ENCODE data around the gene MAMDC2. TPM values are rescaled to one million over a fixed set of nuclear protein-coding genes. Genes with fewer than 3 reads are reported as not detected.

MAMDC2 gene
- total RNA-seq, 1 donor from 2014 or later: 16.0 TPM

DNA sequence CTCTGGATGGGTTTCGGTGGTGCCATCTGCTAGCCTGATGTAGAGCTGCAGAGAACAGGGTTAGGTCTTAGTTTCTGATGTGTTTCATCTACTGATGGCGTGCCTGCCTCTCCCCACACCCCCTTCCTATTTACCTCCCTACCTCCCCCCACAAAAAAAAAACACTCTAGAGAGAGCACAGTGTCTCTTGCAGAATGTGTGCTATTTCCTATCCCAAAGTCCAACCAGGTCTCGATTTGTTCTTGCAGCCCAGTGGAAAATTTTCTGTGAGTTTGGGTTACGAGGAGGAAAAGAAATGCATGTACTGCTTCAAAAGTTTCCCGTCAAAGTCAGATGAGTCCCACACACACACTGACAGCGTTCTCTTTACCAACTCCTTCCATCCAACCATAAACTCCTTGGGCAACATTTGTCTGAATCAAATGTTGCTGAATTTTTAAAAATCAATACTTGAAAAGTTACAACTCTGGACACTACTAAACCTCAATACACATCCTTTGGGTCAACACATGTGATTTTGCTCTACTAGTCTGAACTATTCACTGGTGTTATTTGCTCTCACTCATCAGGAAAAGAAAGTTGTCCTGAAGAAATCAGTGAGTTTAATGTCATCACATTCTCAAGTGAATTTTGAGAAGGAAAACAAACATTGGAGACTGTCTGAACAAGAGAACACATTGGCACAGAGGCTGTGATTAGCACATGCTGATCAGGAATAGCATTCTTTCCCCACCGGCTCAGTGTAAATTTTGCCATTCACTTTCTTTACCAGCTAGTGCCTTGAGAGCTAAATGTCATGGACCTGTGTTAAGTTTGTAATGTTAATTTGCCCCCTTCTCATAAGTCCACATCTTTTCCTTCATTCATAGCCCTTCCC is 84.1 kb downstream of the MAMDC2 start:
- DNase-seq (ENCODE audit: extremely low read depth, low read depth, low spot score): no peak

DNA sequence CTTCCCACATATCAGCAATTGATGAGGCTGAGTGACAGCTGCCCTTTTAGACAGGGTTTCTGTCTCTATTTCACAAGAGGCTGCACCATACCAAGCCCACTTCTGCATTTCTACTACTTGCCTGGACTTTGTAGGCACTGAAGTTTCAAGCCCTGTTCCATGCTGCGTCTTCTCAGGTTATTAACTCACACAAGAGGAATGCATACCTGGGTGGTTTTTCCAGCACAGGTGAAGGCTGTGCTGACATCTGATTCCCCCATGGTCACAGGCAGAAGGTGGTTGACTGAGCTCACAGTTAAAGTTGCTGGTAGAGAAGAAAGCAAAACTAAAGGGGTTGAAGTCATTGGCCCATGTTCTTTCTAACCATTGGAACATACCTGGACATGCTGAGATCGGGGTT is 86.6 kb downstream of the MAMDC2 start:
- DNase-seq (ENCODE audit: extremely low read depth, low read depth, low spot score): no peak

DNA sequence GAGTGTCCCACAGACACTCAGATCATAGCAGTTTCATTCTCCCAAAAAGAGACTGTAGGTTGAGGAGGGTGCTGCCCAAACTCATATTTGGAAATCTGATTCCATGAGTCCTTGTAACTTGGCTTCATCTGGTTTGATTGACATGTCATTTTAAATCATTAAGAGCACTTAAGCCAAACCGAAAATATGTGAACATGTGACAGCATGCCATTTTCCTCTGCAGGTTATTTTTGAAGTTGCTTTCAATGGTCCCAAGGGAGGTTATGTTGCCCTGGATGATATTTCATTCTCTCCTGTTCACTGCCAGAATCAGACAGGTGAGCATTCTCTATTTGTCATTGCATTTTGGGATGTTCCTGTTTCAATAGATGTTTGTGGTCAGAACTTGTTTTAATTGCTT is 87.6 kb downstream of the MAMDC2 start:
- DNase-seq (ENCODE audit: extremely low read depth, low read depth, low spot score): no peak

DNA sequence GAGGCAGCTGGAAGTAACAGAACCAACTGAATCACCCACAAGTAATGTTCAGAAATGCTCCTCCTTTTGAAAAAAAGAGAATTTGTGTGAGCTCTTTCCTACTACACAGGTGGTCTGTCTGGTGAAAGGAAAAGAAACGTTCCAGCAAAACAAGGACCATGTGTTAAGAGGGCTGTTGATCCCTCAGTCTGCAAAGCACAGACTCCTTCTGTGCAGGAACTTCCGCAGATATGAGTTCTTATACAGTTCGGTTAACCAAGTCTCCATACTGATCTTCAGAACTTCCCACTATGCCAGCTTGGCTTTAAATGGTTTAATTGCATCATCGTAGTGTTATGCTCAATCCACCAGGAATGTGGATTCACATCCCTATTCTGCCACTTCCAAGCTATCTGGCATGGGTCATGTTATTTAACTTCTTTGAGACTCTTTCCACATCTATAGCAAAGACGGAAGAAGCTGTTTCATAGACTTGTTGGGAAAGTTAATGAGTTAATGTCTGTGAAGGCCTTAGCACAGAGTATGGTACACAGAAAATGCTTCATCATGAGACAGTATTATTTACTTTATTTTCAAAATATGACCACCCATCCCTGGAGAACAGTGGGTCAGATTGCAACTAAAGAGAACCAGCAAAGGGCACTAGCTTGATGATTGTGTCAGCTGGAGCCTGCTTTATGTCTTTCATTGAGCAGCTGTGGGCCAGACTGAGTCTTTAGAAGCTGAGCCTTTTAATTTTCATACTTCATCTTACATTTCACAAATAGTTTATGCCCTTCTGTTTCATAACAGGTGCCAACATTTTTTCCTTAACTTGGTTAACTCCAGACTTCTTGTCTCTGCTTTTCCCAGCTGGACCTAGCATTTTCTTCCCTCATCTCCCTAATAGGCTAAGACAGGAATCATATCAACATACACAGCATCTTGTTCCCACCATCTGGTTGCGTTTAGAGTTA is 89.9 kb downstream of the MAMDC2 start:
- DNase-seq (ENCODE audit: extremely low read depth, low read depth, low spot score): no peak

DNA sequence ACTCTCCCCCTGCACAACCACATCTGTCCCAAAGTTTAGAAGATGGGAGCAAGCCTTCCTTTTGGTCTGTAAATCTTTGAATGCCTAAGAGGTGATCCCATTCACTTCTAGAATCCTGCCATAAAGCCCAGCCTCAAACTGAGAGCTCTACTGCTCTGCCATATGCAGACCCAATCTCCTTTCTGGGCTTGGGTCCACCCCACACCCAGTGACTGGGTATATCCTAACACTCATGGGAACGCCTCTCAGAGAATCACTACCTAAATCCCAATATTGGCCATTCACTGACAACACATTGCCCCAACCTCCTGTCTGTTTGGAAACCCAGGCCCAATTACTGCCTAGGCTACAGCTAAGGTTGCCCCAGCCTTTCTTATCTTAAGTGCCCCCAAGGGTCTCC is 90.7 kb downstream of the MAMDC2 start:
- no peak for DNase-seq (ENCODE audit: extremely low read depth, low read depth, low spot score)

DNA sequence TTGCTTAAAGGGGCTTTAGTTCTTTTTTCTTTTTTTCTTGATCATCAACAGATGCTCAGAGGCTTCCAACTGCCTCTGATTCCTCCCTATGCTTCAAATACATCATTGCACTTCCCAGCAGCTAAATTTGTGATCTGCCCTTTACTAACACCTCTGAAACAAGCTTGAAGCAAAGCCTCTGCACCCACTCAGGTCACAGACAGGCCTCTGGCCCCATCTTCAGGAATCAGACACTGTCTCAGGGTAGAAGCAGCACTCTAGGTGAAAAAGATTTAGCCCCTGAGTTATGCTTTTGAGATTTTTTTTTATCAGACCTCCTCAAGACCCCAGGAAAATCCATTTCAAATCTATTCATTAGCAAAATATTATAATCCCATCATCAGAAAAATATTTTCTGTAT is 91.5 kb downstream of the MAMDC2 start:
- DNase-seq (ENCODE audit: extremely low read depth, low read depth, low spot score): no peak

DNA sequence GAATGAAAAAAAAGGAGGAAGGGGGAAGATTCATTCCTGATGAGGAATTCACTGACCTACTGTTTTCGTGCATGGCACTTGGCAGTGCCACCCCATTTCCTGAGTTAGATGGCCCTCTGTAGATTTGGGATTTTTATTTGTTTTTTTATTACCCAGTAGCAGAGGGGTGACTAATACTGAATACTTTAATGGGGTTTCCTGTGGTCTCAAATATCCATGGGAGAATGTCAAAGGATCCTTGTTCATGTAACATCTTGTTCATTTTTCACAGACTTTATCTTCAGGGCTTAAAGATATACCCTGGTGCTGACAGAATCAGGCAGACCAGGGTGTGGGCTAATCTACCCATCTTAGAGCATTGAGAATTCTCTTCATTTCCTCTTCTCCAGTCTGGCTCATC is 93.0 kb downstream of the MAMDC2 start:
- DNase-seq (ENCODE audit: extremely low read depth, low read depth, low spot score): no peak

DNA sequence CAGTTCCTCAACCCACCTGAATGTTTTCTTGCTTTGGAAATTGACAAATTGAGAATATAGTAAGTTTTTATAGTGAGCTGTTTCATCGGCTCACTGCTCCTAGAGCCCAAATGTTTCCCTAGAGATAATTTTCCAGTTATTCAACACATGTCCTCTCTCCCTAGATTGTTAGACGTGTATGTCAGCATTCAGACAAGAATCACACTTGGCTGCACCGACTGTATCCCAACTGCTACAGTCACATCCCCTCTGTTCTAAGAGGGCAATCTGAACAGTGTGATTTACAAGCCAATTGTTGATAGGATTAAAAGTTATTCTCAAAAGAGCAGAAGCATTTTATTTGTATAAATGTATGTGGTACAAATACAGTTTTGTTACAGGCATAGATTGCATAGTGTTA is 93.9 kb downstream of the MAMDC2 start:
- DNase-seq (ENCODE audit: extremely low read depth, low read depth, low spot score): no peak

DNA sequence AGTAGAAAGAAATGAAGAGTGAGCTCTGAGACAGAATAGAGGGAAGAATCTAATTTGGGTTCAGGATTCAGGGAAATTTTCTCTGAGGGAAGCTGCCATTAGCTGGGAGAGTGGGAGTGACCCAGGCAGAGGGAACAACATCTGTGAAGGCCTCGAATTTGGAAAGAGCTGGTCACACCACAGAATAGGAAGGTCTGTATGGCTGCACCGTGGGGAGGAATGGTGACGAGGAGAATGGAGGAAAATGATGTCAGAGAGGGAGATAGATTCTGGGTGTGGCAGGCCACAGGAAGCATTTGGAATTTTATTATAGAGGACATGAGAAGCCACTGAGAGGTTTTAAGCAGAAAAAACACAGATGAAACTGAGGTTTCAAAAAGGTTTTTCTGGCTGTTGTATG is 98.5 kb downstream of the MAMDC2 start:
- DNase-seq (ENCODE audit: extremely low read depth, low read depth, low spot score): no peak

DNA sequence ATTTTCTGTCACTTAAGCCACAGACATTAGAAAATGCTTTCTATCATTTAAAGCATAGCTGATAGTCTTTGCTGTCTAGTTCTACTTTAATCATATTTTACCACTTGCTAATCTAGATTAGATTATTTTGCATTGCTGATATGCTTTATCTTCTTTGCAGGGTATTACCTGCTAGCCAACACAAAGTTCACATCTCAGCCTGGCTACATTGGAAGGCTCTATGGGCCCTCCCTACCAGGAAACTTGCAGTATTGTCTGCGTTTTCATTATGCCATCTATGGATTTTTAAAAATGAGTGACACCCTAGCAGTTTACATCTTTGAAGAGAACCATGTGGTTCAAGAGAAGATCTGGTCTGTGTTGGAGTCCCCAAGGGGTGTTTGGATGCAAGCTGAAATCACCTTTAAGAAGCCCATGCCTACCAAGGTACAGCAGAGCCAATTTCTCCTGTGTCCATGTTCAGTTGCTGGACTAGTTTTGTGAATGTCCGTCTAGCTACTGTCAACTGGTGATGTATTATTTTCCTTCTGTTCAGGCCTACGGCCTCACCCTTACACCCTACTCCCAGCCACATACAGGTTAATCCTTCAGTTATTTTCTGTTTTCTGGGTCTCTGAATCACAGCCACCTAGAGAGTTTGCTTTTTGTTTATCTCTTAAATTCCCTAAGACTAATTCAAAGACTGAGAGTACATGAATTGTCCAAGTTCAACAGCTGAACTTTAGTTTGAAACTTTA is 99.9 kb downstream of the MAMDC2 start:
- DNase-seq (ENCODE audit: extremely low read depth, low read depth, low spot score): no peak

DNA sequence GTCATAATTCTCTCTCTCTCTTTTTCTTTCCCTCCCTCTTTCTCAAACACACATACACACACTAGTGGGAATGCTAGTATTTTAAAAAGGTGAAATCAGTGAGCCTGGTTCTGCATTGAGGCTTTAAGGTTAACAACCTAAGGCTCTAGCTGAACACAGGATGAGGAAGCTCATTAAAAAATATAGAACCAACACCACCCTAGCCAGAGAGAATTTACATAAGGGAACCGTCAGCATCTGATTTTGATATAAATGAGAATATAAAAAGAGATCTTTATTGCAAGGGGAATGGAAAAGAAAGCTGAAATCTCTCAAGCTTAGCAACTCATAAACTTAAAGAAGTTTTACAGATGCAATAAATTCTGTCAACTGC is 100.5 kb downstream of the MAMDC2 start:
- DNase-seq (ENCODE audit: extremely low read depth, low read depth, low spot score): no peak

DNA sequence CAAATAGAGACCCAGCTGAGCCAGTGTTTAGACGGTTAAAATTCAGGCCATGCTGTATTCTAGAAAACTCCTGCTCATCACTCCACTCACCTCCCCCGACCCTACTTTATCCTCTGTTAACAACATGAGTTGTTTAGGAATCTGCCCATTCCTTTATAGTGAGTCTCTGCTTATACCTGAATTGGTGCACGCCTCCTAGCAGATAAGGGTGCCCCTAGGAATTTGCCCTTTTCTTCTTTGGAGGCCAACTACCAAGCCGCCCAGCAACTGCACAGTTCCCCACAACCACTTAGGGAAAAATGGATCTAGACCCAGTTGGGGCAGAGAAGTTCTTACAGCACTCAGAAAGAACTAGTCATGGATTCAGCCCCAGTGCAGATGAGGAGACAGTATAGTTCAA is 102.3 kb downstream of the MAMDC2 start:
- no peak for DNase-seq (ENCODE audit: extremely low read depth, low read depth, low spot score)

DNA sequence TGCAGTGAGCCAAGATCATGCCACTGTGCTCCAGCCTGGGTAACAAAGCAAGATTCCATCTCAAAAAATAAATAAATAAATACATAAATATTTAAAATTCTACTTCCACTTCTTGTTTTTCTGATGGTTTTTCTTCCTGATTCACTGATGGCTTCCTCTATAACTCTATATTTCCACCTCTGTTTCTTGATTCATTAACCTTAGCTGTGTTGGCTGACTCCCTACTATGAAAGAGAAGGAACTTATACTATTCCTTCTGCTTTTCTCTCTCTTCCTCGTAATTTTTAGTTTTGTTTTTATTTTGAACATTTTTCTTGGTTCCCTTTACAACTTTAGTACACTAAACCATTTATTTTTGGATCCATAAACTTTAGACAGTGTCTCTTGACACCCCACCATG is 103.5 kb downstream of the MAMDC2 start:
- no peak for DNase-seq (ENCODE audit: extremely low read depth, low read depth, low spot score)

DNA sequence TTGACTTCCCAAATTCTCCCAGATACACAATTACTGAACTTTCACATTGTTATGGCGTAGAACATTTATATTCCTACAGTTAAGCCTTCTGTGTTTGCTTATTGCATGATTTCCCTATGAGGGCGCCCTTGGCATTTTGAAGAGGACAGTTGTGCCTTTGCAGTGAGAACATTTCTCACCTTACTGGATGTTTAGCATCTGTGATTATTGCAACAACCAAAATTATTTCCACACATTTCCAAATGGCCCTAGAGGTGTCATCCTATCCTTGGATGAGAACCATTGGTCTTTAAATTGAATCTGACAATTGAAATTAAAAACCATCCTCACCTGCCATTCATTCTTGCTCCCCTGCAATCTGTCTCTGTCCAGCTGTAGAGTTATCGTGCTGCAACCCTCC is 104.0 kb downstream of the MAMDC2 start:
- DNase-seq (ENCODE audit: extremely low read depth, low read depth, low spot score): no peak

DNA sequence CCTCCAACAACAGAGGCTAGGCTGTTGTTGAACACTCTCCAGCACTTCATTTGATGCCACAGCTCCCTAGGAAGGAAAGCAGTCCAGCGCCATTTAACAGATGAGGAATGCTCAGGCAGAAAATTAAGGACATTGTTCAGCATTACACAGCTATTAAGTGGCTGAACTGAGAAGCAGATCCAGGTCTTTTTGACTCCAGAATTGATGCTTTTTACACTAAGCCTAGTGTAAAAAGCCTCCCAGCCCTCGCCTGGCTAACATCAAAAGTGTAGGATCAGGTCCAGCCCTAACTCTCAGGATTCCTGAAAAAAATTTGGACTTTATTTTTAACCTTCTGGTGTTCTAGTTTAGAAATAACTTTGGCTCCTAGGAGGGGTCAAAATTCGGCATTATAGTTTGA is 108.7 kb downstream of the MAMDC2 start:
- no peak for DNase-seq (ENCODE audit: extremely low read depth, low read depth, low spot score)

DNA sequence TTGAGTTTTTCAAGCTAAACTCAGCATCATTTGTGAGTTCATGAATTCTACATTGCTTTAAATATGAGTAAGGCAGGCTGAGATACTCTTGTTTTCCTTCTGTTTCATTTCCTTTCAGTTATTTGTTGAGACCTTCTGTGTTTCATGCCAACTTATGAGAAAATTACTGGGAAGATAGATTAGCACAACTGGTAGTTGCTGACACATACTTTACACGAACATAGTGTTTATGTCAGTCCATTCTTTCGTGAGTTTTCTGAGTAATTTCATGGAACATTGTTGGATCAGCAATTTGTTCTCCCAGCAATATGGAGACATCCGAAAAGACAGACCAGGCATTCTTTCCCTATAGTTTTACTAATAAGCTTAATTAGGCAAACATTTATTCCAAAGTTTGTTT is 113.1 kb downstream of the MAMDC2 start:
- DNase-seq (ENCODE audit: extremely low read depth, low read depth, low spot score): no peak

DNA sequence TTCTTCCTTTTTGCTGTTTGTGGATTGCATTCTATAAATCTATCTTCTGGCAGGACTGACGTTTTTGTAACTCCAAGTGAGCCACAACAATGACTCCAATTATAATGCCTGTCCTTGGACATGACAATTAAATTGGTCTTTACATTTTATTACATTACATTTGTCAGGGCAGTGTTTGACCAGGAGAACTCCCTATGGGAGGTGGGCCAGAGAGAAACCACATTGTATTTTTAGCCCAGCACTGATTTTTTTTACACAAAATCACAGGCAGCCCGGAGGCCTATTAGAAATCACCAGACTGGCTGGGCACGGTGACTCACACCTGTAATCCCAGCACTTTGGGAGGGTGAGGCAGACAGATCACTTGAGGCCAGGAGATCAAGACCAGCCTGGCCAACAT is 116.0 kb downstream of the MAMDC2 start:
- DNase-seq (ENCODE audit: extremely low read depth, low read depth, low spot score): no peak

DNA sequence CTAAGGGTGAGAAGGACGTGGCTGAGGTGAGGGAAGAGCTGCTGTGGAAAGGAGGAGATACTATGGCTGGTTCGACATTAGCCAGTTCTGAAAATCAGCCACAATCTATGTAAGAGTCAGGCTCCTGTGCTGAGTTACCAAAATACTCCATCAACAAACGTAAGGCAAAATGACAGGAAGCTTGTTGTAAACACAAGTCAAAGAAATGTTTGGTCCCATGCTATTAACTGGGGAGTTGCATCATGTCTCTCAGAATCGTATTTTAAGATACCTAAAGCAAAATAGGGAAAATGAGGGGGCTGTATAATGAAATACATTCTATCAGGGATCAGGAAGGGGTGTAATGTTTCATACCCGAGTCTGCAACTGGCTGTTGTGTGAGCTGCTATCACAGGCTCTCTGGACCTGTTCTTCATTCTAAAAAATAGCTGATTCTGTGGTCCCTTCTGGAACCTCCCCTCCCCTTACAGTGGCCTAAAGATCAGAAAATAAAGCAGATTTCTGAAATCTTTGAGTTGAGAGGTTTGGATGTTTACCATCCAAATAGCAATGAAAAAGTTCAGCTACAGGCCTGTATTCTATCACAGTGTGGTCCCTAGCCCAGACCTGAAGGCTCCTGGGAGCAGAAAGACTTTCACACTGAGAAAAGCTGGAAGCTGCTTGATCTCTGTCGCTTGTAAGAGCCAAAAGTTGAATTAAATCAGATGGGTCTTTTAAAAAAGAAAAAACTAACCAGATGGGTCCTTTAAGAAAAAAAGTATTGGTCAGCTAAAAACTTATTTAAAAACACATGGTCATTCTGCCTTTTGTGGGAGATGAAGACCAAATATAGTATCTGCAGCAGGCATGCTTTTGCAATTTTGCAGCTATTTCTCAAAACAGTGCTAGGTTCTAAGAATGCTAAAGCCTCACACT is 117.3 kb downstream of the MAMDC2 start:
- no peak for DNase-seq (ENCODE audit: extremely low read depth, low read depth, low spot score)

DNA sequence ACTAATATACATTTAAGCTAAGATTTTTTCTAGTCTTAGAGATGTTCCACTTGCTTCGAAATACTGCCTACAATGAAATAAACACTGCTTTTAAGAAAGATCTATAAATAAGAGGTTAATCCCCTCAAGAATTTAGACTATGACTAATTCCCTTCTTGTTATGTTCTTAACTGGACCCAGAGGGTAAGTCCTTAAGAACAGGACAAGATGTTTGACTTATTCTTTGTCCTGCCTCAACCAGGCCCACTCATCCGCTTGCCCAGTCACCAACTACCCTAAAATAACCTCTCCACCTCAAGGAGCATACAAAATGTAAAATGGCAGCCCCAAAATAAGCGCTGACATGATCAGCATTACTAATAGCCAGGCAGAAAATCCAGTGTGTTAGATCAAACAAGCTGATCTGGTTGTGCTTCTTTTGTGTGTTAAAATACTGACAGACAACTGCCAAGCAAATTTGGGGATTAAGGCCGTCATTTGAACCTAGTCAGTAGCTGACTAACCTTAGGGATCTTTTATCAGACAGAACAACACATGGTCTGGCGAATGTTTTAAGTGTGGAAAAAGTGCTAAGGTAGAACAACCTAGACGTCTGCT is 121.5 kb downstream of the MAMDC2 start:
- no peak for DNase-seq (ENCODE audit: extremely low read depth, low read depth, low spot score)

DNA sequence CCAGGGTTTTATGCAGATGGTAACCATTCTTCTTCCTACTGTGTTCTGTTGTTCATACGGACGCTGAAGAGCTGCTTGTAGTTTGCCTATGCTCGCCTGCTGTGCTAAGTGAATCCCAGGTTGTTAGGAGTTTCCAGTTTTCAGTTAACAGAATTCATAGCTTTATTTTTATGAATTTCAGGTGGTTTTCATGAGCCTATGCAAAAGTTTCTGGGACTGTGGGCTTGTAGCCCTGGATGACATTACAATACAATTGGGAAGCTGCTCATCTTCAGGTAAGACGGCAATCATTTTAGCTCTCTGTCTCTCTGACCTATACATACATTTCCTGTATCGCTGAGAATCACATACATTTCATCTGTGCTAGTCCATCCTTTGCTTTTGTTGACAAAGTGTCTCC is 124.9 kb downstream of the MAMDC2 start:
- no peak for DNase-seq (ENCODE audit: extremely low read depth, low read depth, low spot score)
